Smooth muscle cell (in vitro differentiated cells): ENCODE results near the gene MALAT1. TPM values are rescaled to one million over a fixed set of nuclear protein-coding genes. Genes with fewer than 3 reads are reported as not detected.

Experiments used
- DNase-seq: peaks from one replicate; lab custom pipeline; 2025; ENCODE audit not compliant: unreplicated experiment; lab: John Stamatoyannopoulos, UW
- H2AFZ ChIP-seq: fragments of 200-600 bp; sonication (generic); 2 replicates; pipeline ENCODE4 v1.6.0; 2016; ENCODE audit warnings: antibody characterized with exemption, low read depth, mild to moderate bottlenecking
- H3F3A ChIP-seq: fragments of 200-600 bp; sonication (generic); 2 replicates; pipeline ENCODE4 v1.6.0; 2017; ENCODE audit warnings: antibody characterized with exemption, low read depth
- H3K27ac ChIP-seq: fragments of 200-600 bp; sonication (generic); 2 replicates; pipeline ENCODE4 v1.5.1; 2016; ENCODE audit warnings: low read depth, mild to moderate bottlenecking
- H3K27me3 ChIP-seq: fragments of 200-600 bp; sonication (generic); 2 replicates; pipeline ENCODE4 v1.6.1; 2016; ENCODE audit warnings: low read depth, mild to moderate bottlenecking
- H3K36me3 ChIP-seq: fragments of 200-600 bp; sonication (generic); 2 replicates; pipeline ENCODE4 v1.5.1; 2016; ENCODE audit warnings: low read depth
- H3K4me1 ChIP-seq: fragments of 200-600 bp; sonication (generic); 2 replicates; pipeline ENCODE4 v1.5.1; 2016; ENCODE audit warnings: low read depth
- H3K4me2 ChIP-seq: fragments of 200-600 bp; sonication (generic); 2 replicates; pipeline ENCODE4 v1.6.0; 2016; ENCODE audit warnings: mild to moderate bottlenecking
- H3K4me3 ChIP-seq: fragments of 200-600 bp; sonication (generic); 2 replicates; pipeline ENCODE4 v1.5.1; 2016; ENCODE audit warnings: mild to moderate bottlenecking
- H3K79me2 ChIP-seq: fragments of 200-600 bp; sonication (generic); 2 replicates; pipeline ENCODE4 v1.6.0; 2016; ENCODE audit warnings: low read depth, mild to moderate bottlenecking
- H3K9ac ChIP-seq: fragments of 200-600 bp; sonication (generic); 2 replicates; pipeline ENCODE4 v1.6.0; 2016; ENCODE audit warnings: low read depth
- H3K9me3 ChIP-seq: fragments of 200-600 bp; sonication (generic); replicated peaks from 2 replicates; pipeline ENCODE4 v1.5.1; 2016; ENCODE audit warnings: low read depth
- H4K20me1 ChIP-seq: fragments of 200-600 bp; sonication (generic); 2 replicates; pipeline ENCODE4 v1.6.0; 2016; ENCODE audit warnings: low read depth
- CTCF ChIP-seq: fragments of 200-600 bp; sonication (generic); IDR thresholded peaks from 2 replicates; pipeline ENCODE4 v1.5.1; 2017; ENCODE audit warnings: borderline replicate concordance, mild to moderate bottlenecking, antibody characterized with exemption; ENCODE audit not compliant: insufficient read depth, poor library complexity, severe bottlenecking
- WGBS: methylation state at CpG from one replicate; pipeline ENCODE4 v1.1.7; 2016; ENCODE audit warnings: low lambda C conversion rate; 5-methylcytosine and 5-hydroxymethylcytosine counted together
- polyA plus RNA-seq: library from polyadenylated mRNA; unstranded; fragments of >200 nt; fragmentation: Nextera tagmentation; extraction: Ambion mirVana; gene quantifications from 2 replicates; pipeline ENCODE4 v1.2.1, GENCODE V29; 2016
- total RNA-seq: library from RNA; depleted of rRNA; stranded (reverse); fragments of >200 nt; gene quantifications from 2 replicates; pipeline ENCODE4 v1.2.3, GENCODE V29; 2014

The MALAT1 gene
- total and polyA plus RNA-seq, 2 experiments from 2014 or later = 6,158 to 7,386 TPM

GRCh38 chr11:65499713-65500386 is 1.0 kb downstream of the MALAT1 start:
- Histone ChIP-seq H3K27ac (peak overlapping the region; percentile 97), H4K20me1 (peaks cover 59% of the 10 kb centered on the region), H3K4me3 (peak overlapping the region; percentile 80), H3K79me2 (peaks cover 86% of the 10 kb centered on the region), H3K4me2 (peak overlapping the region; percentile 94), H3K9me3 (no peaks in the 10 kb centered on the region), H3K4me1 (peaks cover 11% of the 10 kb centered on the region), H3K36me3 (peaks cover 41% of the 10 kb centered on the region), H3K27me3 (no peaks in the 10 kb centered on the region), H3F3A (peaks cover 64% of the 10 kb centered on the region), H3K9ac (peak overlapping the region; percentile 100), H2AFZ (no peak overlapping the region)
- DNase-seq = no peak
- 0% methylated on average over 3 of the region's 3 CpGs for WGBS
- no peak for TF ChIP-seq CTCF

DNA sequence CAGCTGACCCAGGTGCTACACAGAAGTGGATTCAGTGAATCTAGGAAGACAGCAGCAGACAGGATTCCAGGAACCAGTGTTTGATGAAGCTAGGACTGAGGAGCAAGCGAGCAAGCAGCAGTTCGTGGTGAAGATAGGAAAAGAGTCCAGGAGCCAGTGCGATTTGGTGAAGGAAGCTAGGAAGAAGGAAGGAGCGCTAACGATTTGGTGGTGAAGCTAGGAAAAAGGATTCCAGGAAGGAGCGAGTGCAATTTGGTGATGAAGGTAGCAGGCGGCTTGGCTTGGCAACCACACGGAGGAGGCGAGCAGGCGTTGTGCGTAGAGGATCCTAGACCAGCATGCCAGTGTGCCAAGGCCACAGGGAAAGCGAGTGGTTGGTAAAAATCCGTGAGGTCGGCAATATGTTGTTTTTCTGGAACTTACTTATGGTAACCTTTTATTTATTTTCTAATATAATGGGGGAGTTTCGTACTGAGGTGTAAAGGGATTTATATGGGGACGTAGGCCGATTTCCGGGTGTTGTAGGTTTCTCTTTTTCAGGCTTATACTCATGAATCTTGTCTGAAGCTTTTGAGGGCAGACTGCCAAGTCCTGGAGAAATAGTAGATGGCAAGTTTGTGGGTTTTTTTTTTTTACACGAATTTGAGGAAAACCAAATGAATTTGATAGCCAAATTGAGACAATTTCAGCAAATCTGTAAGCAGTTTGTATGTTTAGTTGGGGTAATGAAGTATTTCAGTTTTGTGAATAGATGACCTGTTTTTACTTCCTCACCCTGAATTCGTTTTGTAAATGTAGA is 1.7 kb downstream of the MALAT1 start:
- peaks cover 66% of the 10 kb centered on the region for H4K20me1 ChIP-seq
- H3K4me2 ChIP-seq = peak overlapping the region; percentile 94
- H3K9ac ChIP-seq = peak overlapping the region; percentile 100
- no peak overlapping the region for H2AFZ ChIP-seq
- peaks cover 14% of the 10 kb centered on the region for H3K4me1 ChIP-seq
- WGBS = under 1% methylated on average over 20 of the region's 20 CpGs
- peak overlapping the region; percentile 80 for H3K4me3 ChIP-seq
- peak overlapping the region; percentile 97 for H3K27ac ChIP-seq
- peaks cover 88% of the 10 kb centered on the region for H3K79me2 ChIP-seq
- no peaks in the 10 kb centered on the region for H3K27me3 ChIP-seq
- TF ChIP-seq CTCF = no peak
- no peak for DNase-seq
- H3K9me3 ChIP-seq = no peaks in the 10 kb centered on the region
- peaks cover 44% of the 10 kb centered on the region for H3K36me3 ChIP-seq
- H3F3A ChIP-seq = peaks cover 67% of the 10 kb centered on the region

- WGBS = 0% methylated on average over 2 of the region's 2 CpGs
- peaks cover 88% of the 10 kb centered on the region for H3K79me2 ChIP-seq
- peak overlapping the region; percentile 80 for H3K4me3 ChIP-seq
- H3K36me3 ChIP-seq = peaks cover 44% of the 10 kb centered on the region
- peak overlapping the region; percentile 97 for H3K27ac ChIP-seq
- H3K27me3 ChIP-seq = no peaks in the 10 kb centered on the region
- H3F3A ChIP-seq = peaks cover 73% of the 10 kb centered on the region
- no peaks in the 10 kb centered on the region for H3K9me3 ChIP-seq
- no peak overlapping the region for H2AFZ ChIP-seq
- peak overlapping the region; percentile 100 for H3K9ac ChIP-seq
- peak overlapping the region; percentile 94 for H3K4me2 ChIP-seq
- peaks cover 14% of the 10 kb centered on the region for H3K4me1 ChIP-seq
- peaks cover 72% of the 10 kb centered on the region for H4K20me1 ChIP-seq
- no peak for DNase-seq
- TF ChIP-seq CTCF = no peak
These were observed 2.3 kb downstream of the MALAT1 start for GRCh38 chr11:65501186-65501471.
